ENCODE data around the gene DDX1.
"Not testable (repeated sequence)": the region's sequence is repeated elsewhere in the genome, so short reads cannot be mapped to it uniquely, and the experiment has no call there.

Gene DDX1

DNA sequence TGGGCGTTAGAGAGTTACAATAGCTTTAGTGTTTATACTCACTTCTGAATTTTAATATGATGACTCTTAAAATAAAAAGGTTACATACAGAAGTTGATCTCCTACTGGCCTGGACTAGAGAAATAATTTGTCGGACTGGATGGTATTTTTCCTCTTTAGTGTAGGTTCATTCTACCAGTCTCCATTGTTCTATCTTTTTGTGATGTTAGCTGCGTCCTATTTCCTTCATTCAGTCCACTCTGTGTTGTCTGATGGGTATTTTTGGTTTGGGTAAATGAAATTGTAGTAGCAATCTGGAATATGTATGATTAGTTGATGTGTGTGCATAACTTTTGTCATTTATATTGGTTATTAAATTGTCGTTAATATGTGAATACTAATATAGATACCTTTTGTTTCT lies 5.3 kb downstream of the DDX1 start:
- DNase-seq: no peak

- DNase-seq: no peak
Observed at GRCh38 chr2:15599994-15600393, 8.3 kb downstream of the DDX1 start.

GRCh38 chr2:15601681-15602080 lies 10.0 kb downstream of the DDX1 start:
- no peak for DNase-seq

DNA sequence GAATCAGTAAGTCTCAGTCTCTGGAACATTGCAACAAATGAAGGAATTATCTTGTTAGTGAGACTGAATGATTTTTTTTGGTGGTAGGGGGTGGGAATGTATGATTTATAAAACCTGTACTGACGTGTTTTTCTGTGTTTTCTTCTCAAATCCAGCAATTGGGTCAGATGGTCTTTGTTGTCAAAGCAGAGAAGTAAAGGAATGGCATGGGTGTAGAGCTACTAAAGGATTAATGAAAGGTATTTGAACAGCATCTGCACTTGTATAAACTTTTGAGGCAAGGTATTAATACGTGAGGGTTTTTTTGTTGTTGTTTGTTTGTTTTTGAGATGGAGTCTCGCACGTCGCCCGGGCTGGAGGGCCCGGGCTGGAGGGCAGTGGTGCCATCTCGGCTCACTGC lies 10.7 kb downstream of the DDX1 start:
- no peak for DNase-seq

- no peak for DNase-seq
Observed at GRCh38 chr2:15603044-15603765, 11.5 kb downstream of the DDX1 start.

DNA sequence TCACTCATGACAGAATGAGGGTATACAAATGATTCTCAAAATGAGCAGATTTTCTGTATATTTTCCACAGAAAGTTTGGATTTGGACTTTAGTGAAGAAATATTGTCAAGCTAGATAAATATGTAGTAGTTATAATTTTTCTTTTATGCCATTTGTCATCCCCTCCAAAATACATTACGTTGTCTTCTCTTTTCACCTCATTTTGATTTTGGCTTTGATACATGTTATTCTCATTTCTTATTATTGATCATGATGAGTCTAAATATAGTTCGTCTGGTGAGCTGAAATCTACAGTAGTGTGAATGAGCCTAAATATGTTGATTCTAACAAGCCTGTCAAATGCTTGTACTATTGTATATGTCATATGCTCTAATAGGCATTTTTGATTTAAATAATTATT lies 12.3 kb downstream of the DDX1 start:
- DNase-seq: no peak

GRCh38 chr2:15605721-15606120 lies 14.1 kb downstream of the DDX1 start:
- DNase-seq: no peak

GRCh38 chr2:15606481-15607441 lies 15.1 kb downstream of the DDX1 start:
- DNase-seq: no peak

DNA sequence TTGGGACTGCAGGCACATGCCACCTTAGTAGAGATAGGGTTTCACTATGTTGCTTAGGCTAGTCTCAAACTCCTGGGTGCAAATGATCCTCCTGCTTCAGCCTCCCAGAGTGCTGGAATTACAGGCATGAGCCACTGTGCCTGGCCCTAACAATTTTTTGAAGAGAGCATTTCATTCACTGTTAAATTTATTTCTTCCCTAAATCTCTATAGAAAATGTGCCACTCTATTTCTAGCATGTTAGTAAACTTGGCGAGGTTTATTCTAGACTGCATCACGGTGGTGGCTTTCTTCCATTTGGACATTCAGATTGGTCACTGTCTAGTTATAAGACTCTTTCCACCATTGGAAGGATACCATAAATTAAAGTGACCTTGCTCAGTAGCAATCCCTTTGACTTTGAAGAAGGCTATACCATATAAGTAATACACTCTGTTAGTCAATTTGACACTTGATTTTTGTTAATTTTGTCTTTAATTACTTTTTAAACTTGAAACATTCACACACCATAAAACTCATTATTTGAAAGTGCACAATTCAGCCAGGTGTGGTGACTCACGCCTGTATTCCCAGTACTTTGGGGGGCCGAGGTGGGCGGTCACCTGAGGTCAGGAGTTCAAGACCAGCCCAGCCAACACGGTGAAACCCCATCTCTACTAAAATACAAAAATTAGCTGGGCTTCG lies 16.2 kb downstream of the DDX1 start:
- DNase-seq: no peak

- DNase-seq: no peak
Observed at GRCh38 chr2:15608392-15608761, 16.7 kb downstream of the DDX1 start.

GRCh38 chr2:15609341-15610042 lies 17.8 kb downstream of the DDX1 start:
- no peak for DNase-seq

GRCh38 chr2:15610430-15610952 lies 18.8 kb downstream of the DDX1 start:
- no peak for DNase-seq

DNA sequence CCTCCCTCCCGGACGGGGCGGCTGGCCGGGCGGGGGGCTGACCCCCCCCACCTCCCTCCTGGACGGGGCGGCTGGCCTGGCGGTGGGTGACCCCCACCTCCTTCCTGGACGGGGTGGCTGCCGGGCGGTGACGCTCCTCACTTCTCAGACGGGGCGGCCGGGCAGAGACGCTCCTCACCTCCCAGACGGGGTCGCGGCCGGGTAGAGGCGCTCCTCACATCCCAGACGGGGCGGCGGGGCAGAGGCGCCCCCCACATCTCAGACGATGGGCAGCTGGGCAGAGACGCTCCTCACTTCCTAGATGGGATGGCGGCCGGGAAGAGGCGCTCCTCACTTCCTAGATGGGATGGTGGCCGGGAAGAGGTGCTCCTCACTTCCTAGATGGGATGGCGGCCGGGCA lies 20.4 kb downstream of the DDX1 start:
- not testable (repeated sequence) for DNase-seq

GRCh38 chr2:15613736-15614429 lies 22.2 kb downstream of the DDX1 start:
- no peak for DNase-seq

DNA sequence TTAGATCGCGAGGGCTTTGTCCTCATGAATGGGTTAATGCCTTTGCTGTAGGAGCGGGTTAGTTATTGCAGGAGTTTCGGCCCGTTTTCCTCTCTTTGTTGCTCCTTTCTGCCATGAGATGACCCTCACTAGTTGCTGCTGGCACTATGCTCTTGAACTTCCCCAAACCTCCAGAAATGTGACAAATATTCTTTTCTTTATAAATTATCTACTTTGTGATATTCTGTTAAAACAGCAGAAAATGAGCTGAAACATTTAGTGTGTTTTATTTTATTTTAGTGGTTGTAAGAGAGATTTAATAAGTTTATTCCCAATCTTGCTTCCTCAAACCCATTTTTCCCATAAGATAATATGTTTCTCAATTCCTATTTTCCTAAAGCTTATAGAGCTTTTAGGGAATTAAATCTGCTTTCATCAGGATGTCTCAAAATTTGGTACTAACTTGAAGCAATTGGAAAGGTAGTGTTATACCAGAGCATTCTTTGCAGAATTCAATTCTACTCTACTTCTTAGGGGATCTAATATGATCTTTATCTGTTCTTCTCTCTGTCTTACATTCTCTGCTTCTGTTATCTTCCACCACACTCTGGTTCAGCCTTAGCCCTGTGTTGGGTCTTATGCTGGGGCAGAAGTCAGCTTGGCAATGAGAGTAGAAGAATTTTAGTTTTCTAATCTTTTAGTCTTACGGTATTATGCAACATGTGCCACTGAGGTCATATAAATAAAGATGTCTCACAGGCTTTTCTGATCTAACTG lies 23.1 kb downstream of the DDX1 start:
- DNase-seq: no peak

- DNase-seq: no peak
Observed at GRCh38 chr2:15615301-15615920, 23.7 kb downstream of the DDX1 start.

GRCh38 chr2:15616429-15616828 lies 24.8 kb downstream of the DDX1 start:
- DNase-seq: no peak

DNA sequence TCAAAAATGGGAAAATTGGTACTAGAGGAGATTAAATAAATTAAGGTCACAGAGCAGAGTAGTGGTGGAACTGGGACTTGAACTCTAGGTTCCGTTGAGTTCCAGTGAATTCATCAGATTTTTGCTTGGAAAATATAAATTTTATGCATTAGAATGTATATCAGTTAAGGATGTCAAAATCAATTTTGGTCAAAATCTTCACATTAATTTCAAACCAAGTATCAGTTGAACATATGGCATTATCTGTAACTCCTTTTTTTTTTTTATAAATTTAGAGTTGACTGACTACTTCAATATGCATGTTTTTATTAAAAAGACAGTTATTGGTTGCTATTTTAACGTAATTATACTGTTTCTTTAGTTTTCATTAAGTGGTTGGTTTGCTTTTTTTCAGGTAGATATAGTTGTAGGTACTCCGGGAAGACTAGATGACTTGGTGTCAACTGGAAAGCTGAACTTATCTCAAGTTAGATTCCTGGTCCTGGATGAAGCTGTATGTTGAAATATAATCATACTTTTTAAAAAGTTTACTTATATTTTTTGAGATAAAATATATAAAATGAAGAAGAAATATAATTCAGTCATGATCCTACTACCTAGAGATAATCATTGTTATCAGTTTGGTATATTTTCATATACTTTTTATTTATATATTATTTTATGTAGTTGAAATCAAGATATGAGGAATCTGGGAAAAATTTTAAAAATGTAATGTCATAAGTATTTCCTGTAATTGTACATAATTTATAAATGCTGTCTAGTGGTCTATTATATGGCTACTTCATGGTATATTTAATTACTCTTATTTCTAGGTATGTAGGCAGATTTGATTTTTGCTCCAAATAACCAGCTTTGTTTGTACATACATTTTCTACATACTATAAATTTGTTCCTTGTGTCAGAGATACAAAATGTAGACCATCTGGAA lies 25.4 kb downstream of the DDX1 start:
- DNase-seq: no peak

DNA sequence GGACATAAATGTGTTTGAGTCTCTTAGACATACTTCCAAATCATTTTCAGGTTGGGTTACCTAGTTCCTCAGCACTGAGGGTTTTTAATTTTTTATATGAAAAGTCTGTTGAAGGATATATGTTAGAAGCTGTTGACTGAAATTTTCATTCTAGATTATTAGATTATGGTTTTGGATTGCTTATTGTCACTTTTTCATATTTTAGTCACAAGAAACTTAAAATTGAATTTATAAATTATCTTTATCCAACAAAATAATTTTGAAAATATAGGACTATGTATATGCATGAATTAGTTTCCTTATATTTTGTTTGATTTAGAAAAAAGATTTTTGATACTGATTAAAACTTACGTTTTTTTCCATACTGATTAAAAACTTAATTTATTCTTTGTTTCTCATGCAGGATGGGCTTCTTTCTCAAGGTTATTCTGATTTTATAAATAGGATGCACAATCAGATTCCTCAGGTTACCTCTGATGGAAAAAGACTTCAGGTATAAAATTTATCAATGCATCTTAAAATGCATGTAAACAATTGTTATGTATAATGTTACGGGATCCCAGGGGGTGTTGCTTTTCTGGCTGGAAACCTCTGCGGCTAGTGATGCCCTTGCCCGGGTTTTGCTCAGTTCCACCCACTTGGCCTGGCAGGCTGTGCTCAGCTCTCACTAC lies 26.2 kb downstream of the DDX1 start:
- no peak for DNase-seq

Measured in DMS79 treated with DMSO at 0.1 percent for 48 hours (cell line).